HUES6 (cell line): ENCODE data around the gene SLC2A3.
A peak's percentile ranks its signal among the peaks of the same experiment; 100 is the strongest.
"Not testable (repeated sequence)": the region's sequence is repeated elsewhere in the genome, so short reads cannot be mapped to it uniquely, and the experiment has no call there.

ENCODE experiments used
- H3K27ac ChIP-seq: 2 replicates; pipeline ENCODE4 v1.7.0; 2013; ENCODE audit warnings: low read depth, mild to moderate bottlenecking, low read length, inconsistent platforms
- H3K27me3 ChIP-seq: 2 replicates; pipeline ENCODE4 v1.6.1; 2013; ENCODE audit warnings: low read length; ENCODE audit not compliant: control insufficient read depth, insufficient read depth
- H3K36me3 ChIP-seq: 2 replicates; pipeline ENCODE4 v1.6.1; 2013; ENCODE audit warnings: low read length; ENCODE audit not compliant: control insufficient read depth, insufficient read depth
- H3K4me1 ChIP-seq: 2 replicates; pipeline ENCODE4 v1.6.1; 2013; ENCODE audit warnings: low read length; ENCODE audit not compliant: control insufficient read depth, insufficient read depth
- H3K4me3 ChIP-seq: 2 replicates; pipeline ENCODE4 v1.5.1; 2013; ENCODE audit warnings: low read depth, low read length
- H3K9ac ChIP-seq: one replicate; pipeline ENCODE4 v1.6.1; 2013; ENCODE audit warnings: mild to moderate bottlenecking, low read length
- H3K9me3 ChIP-seq: 2 replicates; pipeline ENCODE4 v1.6.1; 2013; ENCODE audit warnings: low read depth, low read length; ENCODE audit not compliant: control insufficient read depth, insufficient read depth

The SLC2A3 gene

DNA sequence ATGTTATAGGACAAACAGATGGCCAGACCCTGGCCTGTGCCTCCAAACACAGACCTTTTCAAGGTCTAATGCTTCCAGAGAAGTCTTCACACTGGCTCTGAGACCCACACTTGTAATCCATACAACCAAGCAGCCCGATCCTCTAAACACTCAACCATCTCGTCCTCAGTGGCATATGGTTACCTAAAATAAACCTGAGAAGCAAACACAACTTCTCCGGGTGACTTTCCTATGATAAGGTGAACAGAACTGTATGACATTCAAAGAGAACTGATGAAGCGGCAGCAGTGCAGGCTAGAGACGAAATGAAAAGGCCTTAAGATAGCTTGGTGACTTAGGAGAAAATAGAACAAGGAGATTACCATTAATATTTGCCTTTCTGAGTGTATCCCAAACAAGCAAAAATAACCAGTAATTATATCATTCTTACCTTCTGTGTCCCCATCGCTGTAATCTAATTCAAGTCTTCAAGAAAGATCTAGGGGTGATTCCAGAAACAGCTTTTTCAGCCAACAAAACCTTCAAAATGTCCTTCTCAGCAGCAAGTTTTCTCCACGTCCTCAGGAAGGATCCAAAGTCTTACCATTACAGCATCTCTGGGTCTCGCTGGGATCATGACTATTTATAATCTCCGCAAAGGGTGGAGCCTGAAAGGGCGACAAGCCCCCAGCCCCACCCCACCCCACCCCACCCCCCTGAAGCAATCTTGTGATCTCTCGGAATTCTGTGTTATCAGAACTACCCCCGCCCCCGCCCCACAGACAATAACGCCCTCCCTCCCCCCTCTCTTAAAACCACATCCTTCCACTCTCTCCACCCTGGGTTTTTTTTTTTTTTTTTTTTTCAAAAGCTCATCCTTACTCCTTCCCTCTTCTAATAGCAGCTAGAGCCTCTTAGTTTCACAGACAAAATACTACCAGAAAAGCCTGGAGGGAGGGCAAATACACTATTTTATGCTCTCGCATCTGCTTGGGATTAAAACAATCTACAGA lies at the start of gene SLC2A3:
TSS of gene SLC2A3 (minus strand) at position 598 of the 992 bp plus-strand sequence. CDS start at position 445, 153 bp downstream.
- peak within 1 kb of the TSS; percentile 93 for H3K9ac ChIP-seq
- peak within 1 kb of the TSS; percentile 93 for H3K4me3 ChIP-seq
- H3K9me3 ChIP-seq = no peaks in the 10 kb centered on the region
- H3K4me1 ChIP-seq = peaks cover 23% of the 10 kb centered on the region
- H3K27me3 ChIP-seq = no peaks in the 10 kb centered on the region
- H3K27ac ChIP-seq = peak within 1 kb of the TSS; percentile 59; the same call in 1 of the 2 replicates
- peaks cover 46% of the 10 kb centered on the region for H3K36me3 ChIP-seq

DNA sequence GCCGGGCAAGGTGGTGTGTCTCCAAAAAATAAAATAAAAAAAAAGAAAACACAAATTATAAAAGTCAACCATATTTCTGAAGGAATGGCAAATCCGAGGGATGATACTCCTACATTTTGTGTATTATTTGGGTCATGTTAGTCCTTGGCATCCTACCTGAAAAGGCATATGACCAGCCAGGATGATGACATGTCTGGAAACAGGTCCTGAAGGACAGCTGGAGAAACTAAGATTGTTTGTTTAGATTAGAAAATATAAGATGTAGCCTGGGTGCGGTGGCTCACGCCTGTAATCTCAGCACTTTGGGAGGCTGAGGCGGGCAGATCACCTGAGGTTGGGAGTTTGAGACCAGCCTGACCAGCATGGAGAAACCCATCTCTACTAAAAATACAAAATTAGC lies 48.9 kb upstream of the SLC2A3 start:
- peaks cover 13% of the 10 kb centered on the region; the same call in 1 of the 2 replicates for H3K4me1 ChIP-seq

DNA sequence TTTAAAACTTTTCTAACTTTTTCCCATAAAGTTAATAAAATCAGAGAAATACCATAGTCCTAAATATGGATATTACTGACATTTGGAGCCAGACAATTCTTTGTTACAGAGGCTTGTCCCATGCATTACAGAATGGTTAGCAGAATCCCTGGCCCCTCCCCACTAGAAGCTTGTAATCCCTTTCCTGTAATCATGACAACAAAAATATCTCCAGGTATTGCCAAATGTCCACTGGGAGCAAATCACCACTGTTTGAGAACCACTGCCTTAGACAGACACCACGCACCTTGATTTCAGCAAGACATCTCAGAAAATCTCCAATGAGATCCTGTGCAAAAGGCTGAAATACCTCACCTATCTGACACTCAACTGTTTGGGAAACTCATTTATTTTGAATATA lies 47.5 kb upstream of the SLC2A3 start:
- not testable (repeated sequence) for H3K9ac ChIP-seq, H3K36me3 ChIP-seq, H3K4me3 ChIP-seq, H3K27ac ChIP-seq, H3K9me3 ChIP-seq, H3K27me3 ChIP-seq
- H3K4me1 ChIP-seq = peaks cover 11% of the 10 kb centered on the region; the same call in 1 of the 2 replicates

More for the DNA sequence above, 48.9 kb upstream of the SLC2A3 start:
- Histone ChIP-seq H3K9me3 (no peaks in the 10 kb centered on the region), H3K9ac (no peak overlapping the region), H3K4me3 (no peak overlapping the region), H3K27ac (no peak overlapping the region), H3K27me3 (no peaks in the 10 kb centered on the region), H3K36me3 (no peaks in the 10 kb centered on the region)

DNA sequence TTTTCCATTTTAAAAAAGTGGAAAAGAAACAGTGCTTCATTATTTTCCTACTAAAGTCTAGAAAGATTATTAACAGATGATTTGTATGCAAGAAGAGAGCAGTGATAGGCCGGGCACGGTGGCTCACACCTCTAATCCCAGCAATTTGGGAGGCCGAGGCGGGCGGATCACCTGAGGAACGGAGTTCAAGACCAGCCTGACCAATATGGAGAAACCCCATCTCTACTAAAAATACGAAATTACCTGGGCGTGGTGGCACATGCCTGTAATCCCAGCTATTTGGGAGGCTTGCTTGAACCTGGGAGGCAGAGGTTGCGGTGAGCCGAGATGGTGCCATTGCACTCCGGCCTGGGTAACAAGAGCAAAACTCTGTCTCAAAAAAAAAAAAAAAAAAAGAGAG lies 47.0 kb upstream of the SLC2A3 start:
- not testable (repeated sequence) for H3K36me3 ChIP-seq, H3K4me3 ChIP-seq, H3K27me3 ChIP-seq, H3K9ac ChIP-seq, H3K27ac ChIP-seq, H3K9me3 ChIP-seq
- peaks cover 11% of the 10 kb centered on the region; the same call in 1 of the 2 replicates for H3K4me1 ChIP-seq

DNA sequence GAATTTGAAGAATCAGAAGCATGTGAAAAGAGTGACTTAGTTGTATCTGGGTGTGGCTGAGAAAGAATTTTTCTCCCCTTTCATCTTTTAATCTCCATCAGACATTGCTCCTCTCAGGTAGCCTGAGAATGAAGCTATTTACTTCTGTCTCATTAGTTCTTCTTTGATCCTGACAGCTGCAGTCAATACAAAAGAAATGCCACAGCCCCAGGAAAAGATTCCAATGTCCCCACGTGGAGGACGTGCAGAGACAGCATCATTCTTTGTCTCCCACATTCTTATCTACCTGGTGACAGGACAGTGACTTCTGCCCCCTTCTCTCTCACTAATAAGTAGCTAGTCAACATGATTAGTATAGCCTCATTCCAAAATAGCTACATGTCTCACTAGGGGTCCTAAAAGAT lies 46.3 kb upstream of the SLC2A3 start:
- H3K4me1 ChIP-seq = peaks cover 11% of the 10 kb centered on the region; the same call in 1 of the 2 replicates
- H3K9me3 ChIP-seq, H3K36me3 ChIP-seq, H3K9ac ChIP-seq, H3K27ac ChIP-seq, H3K27me3 ChIP-seq, H3K4me3 ChIP-seq: not testable (repeated sequence)

DNA sequence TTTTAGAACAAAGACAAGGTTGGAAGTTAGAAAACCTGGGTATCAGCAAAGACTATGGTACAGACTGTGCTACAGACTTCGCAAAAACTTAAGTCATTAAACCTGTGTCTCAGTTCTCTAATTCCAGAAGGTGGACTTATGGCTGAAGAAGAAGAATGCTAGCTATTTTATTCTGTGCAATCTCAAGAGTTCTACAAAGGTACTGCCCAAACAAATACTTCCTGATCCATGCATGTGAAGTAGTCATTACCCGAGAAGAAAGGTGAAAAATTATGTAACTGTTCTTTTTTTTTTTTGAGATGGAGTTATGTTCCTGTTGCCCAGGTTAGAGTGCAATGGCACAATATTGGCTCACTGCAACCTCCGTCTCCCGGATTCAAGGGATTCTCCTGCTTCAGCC lies 45.5 kb upstream of the SLC2A3 start:
- Histone ChIP-seq H3K9ac (peak overlapping the region; percentile 35), H3K4me1 (peaks cover 11% of the 10 kb centered on the region; the same call in 1 of the 2 replicates), H3K4me3 (no peak overlapping the region), H3K27me3 (no peaks in the 10 kb centered on the region), H3K36me3 (no peaks in the 10 kb centered on the region), H3K27ac (no peak overlapping the region; the same call in 1 of the 2 replicates), H3K9me3 (no peaks in the 10 kb centered on the region)

DNA sequence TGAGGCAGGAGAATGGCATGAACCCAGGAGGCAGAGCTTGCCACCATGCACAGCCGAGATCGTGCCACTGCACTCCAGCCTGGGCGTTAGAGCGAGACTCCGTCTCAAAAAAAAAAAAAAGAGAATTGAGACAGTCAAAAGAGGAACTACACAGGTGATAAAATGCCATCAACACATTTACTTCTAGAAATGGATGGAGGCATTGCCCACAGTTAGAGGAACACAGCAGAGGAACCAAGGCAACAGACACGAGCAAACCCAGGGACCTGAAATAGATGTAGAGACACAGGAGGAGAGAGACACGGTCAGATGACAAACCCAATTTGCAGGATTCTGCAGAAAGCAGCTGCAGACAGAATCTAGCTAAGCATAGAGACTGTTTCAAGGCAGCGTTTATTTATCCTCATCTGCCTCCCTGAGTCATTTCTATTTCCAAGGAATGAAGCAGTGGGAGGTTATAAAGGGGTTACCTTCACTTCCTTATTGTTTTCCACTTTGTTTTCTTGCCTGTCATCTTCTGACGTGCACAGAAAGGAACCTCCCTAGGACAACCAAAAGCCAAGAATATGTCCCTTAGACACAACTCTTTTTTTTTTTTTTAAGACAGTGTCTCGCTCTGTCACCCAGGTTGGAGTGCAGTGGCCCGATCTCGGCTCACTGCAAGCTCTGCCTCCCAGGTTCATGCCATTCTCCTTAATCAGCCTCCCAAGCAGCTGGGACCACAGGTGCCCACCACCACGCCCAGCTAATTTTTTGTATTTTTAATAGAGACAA lies 41.6 kb upstream of the SLC2A3 start:
- H3K4me1 ChIP-seq = peaks cover 12% of the 10 kb centered on the region
- not testable (repeated sequence) for H3K27ac ChIP-seq, H3K9me3 ChIP-seq, H3K36me3 ChIP-seq, H3K4me3 ChIP-seq, H3K27me3 ChIP-seq, H3K9ac ChIP-seq

DNA sequence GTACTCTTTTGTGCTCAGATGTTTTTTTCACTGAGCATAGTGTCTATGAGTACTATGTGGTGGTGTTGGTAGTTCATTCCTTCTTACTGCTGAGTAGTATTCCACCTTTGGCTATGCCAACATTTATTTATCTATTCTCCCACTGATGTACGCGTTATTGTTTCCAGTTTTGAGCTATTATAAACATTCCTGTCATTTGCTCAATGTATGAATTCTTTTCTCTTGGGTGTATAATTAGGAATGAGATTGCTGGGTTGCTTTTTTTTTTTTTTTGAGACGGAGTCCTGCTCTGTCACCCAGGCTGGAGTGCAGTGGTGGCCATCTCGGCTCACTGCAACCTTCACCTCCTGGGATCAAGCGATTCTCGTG lies 37.5 kb upstream of the SLC2A3 start:
- Histone ChIP-seq H3K4me1 (peaks cover 13% of the 10 kb centered on the region), H3K9me3 (no peaks in the 10 kb centered on the region), H3K27ac (no peak overlapping the region), H3K27me3 (no peaks in the 10 kb centered on the region), H3K9ac (no peak overlapping the region), H3K36me3 (no peaks in the 10 kb centered on the region), H3K4me3 (no peak overlapping the region)

DNA sequence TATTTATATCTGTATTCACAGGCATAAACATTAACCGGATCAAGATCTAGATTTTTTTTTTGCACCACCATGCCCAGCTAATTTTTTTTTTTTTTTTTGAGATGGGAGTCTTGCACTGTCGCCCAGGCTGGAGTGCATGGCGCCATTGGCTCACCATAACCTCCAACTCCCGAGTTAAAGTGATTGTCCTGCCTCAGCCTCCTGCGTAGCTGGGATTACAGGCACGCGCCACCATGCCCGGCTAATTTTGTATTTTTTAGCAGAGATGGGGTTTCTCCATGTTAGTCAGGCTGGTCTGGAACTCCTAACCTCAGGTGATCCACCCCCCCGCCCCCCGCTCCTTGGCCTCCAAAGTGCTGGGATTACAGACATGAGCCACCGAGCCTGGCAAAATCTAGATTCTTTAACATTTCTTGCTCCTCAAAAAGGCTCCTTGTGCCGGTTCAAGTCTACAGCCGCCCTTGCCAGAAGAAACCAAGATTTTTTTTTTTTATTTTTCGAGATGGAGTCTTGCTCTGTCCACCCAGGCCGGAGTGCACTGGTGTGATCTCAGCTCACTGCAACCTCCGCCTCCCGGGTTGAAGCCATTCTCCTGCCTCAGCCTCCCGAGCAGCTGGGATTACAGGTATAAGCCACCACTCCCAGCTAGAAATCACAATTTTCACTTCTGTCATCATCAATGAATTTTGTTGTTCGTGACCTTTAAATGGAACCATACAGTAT lies 36.9 kb upstream of the SLC2A3 start:
- Histone ChIP-seq H3K4me1 (peaks cover 13% of the 10 kb centered on the region), H3K9ac (peak overlapping the region; percentile 43), H3K27me3 (no peaks in the 10 kb centered on the region), H3K9me3 (no peaks in the 10 kb centered on the region), H3K36me3 (peaks cover 3% of the 10 kb centered on the region; the same call in 1 of the 2 replicates), H3K27ac (no peak overlapping the region; the same call in 1 of the 2 replicates), H3K4me3 (no peak overlapping the region; the same call in 1 of the 2 replicates)

DNA sequence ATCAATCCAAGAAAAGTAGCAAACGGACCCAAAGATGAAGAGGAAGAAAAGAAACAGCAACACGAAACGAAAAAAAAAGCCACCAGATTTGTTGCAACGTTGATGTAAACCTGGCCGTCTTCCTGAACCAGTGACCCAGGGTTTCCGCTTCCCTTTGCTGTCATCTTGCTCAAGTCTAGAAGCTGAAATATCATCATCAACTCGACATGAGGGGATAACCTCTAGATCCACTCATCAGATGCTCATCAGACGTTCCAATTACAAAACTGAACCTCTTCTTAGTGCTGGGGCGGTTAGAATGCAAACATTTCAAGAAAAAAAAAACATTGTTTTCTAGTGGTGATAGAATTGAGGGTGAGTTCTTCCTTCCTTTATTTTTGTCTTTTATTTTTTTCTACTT lies 36.3 kb upstream of the SLC2A3 start:
- not testable (repeated sequence) for H3K9me3 ChIP-seq, H3K4me3 ChIP-seq, H3K27ac ChIP-seq, H3K36me3 ChIP-seq, H3K27me3 ChIP-seq
- peak overlapping the region; percentile 43 for H3K9ac ChIP-seq
- H3K4me1 ChIP-seq = peaks cover 13% of the 10 kb centered on the region
